Measurements from ENCODE around the gene SLC27A3. TPM values are rescaled to one million over a fixed set of nuclear protein-coding genes. Genes with fewer than 3 reads are reported as not detected.

Gene SLC27A3
- polyA plus RNA-seq, 2 of the 4 experiments (the other 2 are of a cell fraction) = 1.3 to 2.1 TPM

DNA sequence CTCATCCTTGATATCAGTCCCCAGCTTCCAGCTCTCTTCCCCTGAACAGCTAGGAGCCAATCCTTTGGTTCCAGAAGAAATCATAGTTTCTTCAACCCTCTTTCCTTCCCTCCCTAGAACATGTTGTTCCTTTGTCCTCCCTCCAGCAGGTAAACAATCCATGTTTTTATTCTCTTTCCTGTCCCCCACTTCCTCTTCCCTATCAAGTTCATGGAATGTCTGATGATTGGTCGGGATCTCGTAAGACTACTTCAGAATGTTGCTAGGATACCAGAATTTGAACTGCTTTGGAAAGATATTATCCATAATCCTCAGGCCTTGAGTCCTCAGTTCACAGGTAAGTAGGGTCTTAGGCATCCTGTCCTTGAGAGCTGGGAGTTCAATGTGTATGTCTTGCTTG, 23.1 kb upstream of the SLC27A3 start:
- H3K4me1 ChIP-seq = no peaks in the 10 kb centered on the region
- no peak overlapping the region for H3K4me2 ChIP-seq
- ChIA-PET POLR2A (interaction anchor here (0.9 kb wide), 1 partner anchor 24 kb away, joined by 3 read pairs; the partner anchor contains the start of gene INTS3), CTCF (interaction anchor here (1.0 to 8.1 kb wide), 9 partner anchors 9 to 241 kb away, joined by 3 to 130 read pairs (median 4); partner anchors contain the start of genes NPR1 and S100A13)
- no peaks in the 10 kb centered on the region for H3K9me3 ChIP-seq
- FAIRE-seq = no peak
- no peak for ATAC-seq
- TF ChIP-seq, protein P1, sequence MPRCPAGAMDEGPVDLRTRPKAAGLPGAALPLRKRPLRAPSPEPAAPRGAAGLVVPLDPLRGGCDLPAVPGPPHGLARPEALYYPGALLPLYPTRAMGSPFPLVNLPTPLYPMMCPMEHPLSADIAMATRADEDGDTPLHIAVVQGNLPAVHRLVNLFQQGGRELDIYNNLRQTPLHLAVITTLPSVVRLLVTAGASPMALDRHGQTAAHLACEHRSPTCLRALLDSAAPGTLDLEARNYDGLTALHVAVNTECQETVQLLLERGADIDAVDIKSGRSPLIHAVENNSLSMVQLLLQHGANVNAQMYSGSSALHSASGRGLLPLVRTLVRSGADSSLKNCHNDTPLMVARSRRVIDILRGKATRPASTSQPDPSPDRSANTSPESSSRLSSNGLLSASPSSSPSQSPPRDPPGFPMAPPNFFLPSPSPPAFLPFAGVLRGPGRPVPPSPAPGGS (IDR thresholded peaks at IDR 0.05) = no peak
- TF ChIP-seq EHMT2 (IDR thresholded peaks at IDR 0.05; ENCODE audit: low read depth) = no peak
- TF ChIP-seq, protein P2, sequence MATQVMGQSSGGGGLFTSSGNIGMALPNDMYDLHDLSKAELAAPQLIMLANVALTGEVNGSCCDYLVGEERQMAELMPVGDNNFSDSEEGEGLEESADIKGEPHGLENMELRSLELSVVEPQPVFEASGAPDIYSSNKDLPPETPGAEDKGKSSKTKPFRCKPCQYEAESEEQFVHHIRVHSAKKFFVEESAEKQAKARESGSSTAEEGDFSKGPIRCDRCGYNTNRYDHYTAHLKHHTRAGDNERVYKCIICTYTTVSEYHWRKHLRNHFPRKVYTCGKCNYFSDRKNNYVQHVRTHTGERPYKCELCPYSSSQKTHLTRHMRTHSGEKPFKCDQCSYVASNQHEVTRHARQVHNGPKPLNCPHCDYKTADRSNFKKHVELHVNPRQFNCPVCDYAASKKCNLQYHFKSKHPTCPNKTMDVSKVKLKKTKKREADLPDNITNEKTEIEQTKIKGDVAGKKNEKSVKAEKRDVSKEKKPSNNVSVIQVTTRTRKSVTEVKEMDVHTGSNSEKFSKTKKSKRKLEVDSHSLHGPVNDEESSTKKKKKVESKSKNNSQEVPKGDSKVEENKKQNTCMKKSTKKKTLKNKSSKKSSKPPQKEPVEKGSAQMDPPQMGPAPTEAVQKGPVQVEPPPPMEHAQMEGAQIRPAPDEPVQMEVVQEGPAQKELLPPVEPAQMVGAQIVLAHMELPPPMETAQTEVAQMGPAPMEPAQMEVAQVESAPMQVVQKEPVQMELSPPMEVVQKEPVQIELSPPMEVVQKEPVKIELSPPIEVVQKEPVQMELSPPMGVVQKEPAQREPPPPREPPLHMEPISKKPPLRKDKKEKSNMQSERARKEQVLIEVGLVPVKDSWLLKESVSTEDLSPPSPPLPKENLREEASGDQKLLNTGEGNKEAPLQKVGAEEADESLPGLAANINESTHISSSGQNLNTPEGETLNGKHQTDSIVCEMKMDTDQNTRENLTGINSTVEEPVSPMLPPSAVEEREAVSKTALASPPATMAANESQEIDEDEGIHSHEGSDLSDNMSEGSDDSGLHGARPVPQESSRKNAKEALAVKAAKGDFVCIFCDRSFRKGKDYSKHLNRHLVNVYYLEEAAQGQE (IDR thresholded peaks at IDR 0.05) = no peak
- TF ChIP-seq HOXB5 (CRISPR knock-in tag; IDR thresholded peaks at IDR 0.05) = no peak
- H3K27ac ChIP-seq = no peak overlapping the region
- no peak overlapping the region for H3K4me3 ChIP-seq
- no peak for DNase-seq (ENCODE audit: low read depth in 1 of 2, low spot score in 1 of 2)
- 96% methylated on average over 2 of the region's 2 CpGs for WGBS (ENCODE audit: missing lambda C conversion rate)

DNA sequence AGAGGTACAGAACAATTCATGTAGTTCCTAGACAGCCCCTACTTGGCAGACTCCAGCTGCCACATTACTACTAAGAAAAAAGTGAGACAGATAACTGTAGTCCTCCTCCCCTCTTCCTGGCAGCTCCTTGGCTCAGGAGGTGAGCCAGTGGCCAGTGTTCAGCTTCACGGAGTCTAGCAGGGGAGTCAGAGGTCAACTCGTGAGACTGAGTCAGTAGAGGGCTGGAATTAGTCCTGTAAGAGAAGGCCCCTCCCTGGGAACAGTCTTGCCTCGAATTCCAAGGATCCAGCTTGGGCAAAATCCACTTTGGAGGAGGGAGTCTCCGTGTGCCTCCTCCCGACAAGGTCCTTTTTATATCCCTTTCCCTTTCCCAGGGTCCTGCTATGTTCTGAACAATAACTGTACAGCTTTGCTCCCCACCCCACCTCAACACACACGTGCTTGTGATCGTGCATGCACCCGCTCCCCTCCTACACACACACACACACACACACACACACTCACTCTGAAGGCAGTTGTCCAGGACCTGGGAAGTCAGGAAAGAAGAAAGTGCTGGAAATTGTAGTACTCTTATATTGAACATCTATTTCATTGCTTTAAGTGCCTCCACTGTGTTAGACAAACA, 22.5 kb upstream of the SLC27A3 start:
- FAIRE-seq (no peak), DNase-seq (ENCODE audit: low read depth in 1 of 2, low spot score in 1 of 2) (no peak), ATAC-seq (no peak)
- 83% methylated on average over 8 of the region's 8 CpGs for WGBS (ENCODE audit: missing lambda C conversion rate)
- Histone ChIP-seq H3K4me1 (no peaks in the 10 kb centered on the region), H3K4me3 (no peak overlapping the region), H3K27ac (no peak overlapping the region), H3K9me3 (no peaks in the 10 kb centered on the region), H3K4me2 (no peak overlapping the region)
- ChIA-PET POLR2A (interaction anchor here (0.9 kb wide), 1 partner anchor 25 kb away, joined by 3 read pairs; the partner anchor contains the start of gene INTS3), CTCF (interaction anchor here (1.0 to 8.1 kb wide), 8 partner anchors 13 to 242 kb away, joined by 3 to 130 read pairs (median 6); partner anchors contain the start of genes NPR1 and S100A13)
- TF ChIP-seq ESRRA (IDR thresholded peaks at IDR 0.05; ENCODE audit: borderline replicate concordance, low read length) (no peak), CHD2 (IDR thresholded peaks at IDR 0.05; ENCODE audit: low read length, partially characterized antibody) (no peak), EHF (CRISPR knock-in tag; IDR thresholded peaks at IDR 0.05) (no peak), ATOH8 (CRISPR knock-in tag; IDR thresholded peaks at IDR 0.05; ENCODE audit: low read depth) (no peak), FOXS1 (CRISPR knock-in tag; IDR thresholded peaks at IDR 0.05) (no peak), HOXB5 (CRISPR knock-in tag; IDR thresholded peaks at IDR 0.05) (no peak), RNF2 (IDR thresholded peaks at IDR 0.05; ENCODE audit: borderline replicate concordance, low read depth) (no peak), EHMT2 (IDR thresholded peaks at IDR 0.05; ENCODE audit: low read depth) (no peak), RCOR1 (IDR thresholded peaks at IDR 0.05; ENCODE audit: low read depth, low read length) (no peak), HOXB13 (CRISPR knock-in tag; IDR thresholded peaks at IDR 0.05; ENCODE audit: low read depth) (no peak), KDM5A (IDR thresholded peaks at IDR 0.05) (no peak), POLR2AphosphoS2 (conservative IDR thresholded peaks at IDR 0.05; ENCODE audit: low read length) (no peak), NR3C1 (IDR thresholded peaks at IDR 0.05) (no peak), CBX2 (IDR thresholded peaks at IDR 0.05; ENCODE audit: borderline replicate concordance, low read depth) (no peak), HEYL (CRISPR knock-in tag; IDR thresholded peaks at IDR 0.05) (no peak)
- TF ChIP-seq, protein P3, sequence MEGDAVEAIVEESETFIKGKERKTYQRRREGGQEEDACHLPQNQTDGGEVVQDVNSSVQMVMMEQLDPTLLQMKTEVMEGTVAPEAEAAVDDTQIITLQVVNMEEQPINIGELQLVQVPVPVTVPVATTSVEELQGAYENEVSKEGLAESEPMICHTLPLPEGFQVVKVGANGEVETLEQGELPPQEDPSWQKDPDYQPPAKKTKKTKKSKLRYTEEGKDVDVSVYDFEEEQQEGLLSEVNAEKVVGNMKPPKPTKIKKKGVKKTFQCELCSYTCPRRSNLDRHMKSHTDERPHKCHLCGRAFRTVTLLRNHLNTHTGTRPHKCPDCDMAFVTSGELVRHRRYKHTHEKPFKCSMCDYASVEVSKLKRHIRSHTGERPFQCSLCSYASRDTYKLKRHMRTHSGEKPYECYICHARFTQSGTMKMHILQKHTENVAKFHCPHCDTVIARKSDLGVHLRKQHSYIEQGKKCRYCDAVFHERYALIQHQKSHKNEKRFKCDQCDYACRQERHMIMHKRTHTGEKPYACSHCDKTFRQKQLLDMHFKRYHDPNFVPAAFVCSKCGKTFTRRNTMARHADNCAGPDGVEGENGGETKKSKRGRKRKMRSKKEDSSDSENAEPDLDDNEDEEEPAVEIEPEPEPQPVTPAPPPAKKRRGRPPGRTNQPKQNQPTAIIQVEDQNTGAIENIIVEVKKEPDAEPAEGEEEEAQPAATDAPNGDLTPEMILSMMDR (IDR thresholded peaks at IDR 0.05) = no peak
- TF ChIP-seq, protein P4, sequence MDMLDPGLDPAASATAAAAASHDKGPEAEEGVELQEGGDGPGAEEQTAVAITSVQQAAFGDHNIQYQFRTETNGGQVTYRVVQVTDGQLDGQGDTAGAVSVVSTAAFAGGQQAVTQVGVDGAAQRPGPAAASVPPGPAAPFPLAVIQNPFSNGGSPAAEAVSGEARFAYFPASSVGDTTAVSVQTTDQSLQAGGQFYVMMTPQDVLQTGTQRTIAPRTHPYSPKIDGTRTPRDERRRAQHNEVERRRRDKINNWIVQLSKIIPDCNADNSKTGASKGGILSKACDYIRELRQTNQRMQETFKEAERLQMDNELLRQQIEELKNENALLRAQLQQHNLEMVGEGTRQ (IDR thresholded peaks at IDR 0.05) = no peak
